Measurements from ENCODE around the gene AFF3. TPM values are rescaled to one million over a fixed set of nuclear protein-coding genes. Genes with fewer than 3 reads are reported as not detected.

The AFF3 gene
- total and polyA plus RNA-seq, 2 of the 13 experiments (the other 11 are each of a cell fraction or from before 2014, with no cell fraction given): not detected

DNA sequence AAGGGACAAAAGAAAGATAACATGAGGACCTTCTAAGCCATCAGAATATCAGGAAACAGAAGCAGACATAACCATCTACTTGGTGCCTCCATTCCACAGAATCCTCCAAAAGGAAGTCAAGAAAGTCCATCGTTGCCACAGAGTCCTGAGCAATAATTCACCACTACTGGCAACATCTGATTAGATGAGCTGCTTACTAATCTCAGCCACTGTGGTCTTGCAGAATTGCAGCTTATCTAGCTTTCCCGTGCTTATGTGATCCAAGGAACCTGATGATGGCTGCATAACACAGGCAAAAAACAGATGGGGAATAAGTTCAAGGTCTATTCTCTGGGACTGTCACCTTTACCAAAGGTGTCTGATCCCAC lies 278.5 kb downstream of the AFF3 start (continued):
- TF ChIP-seq, protein P1, sequence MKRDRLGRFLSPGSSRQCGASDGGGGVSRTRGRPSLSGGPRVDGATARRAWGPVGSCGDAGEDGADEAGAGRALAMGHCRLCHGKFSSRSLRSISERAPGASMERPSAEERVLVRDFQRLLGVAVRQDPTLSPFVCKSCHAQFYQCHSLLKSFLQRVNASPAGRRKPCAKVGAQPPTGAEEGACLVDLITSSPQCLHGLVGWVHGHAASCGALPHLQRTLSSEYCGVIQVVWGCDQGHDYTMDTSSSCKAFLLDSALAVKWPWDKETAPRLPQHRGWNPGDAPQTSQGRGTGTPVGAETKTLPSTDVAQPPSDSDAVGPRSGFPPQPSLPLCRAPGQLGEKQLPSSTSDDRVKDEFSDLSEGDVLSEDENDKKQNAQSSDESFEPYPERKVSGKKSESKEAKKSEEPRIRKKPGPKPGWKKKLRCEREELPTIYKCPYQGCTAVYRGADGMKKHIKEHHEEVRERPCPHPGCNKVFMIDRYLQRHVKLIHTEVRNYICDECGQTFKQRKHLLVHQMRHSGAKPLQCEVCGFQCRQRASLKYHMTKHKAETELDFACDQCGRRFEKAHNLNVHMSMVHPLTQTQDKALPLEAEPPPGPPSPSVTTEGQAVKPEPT (CRISPR knock-in tag; IDR thresholded peaks at IDR 0.05; ENCODE audit: low read depth): no peak
- no peak for TF ChIP-seq RXRA (CRISPR knock-in tag; IDR thresholded peaks at IDR 0.05)

DNA sequence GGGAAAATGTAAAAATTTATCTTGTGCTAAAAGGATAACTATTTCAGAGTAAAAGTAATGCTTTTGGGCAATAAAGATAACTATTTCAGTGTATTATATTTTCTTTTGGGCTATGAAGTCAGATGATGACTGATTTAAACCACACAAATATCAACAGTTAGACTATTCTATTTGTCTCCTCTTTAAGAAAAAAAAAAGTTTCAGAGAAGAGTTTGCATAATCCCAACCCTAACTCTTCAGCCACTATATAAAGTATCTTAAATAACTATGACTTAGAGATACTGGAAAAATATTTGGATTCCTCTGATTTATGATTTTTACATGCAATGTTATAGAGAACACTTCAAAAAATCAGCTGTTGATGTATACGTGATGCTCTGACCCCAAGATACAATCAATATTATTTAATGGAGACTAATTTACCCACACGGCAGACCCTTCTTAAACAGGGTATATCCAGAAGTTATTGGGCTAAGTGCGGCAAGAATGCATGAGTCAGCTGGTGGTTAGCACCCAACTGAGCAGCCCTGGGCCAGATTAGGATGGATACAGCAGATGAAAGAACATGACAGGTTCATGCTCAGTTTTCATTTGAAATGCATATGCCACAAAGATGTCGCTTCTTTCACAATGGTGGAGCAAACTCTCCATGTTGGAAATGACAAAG lies 279.0 kb downstream of the AFF3 start:
- BruUV-seq (replicated peaks): no TSS peak
- WGBS (ENCODE audit: low lambda C conversion rate): 22% methylated on average over 4 of the region's 4 CpGs
- Histone ChIP-seq H3K4me1 (ENCODE audit: insufficient read depth, low read length) (no peaks in the 10 kb centered on the region), H3K9me3 (ENCODE audit: low read length) (no peaks in the 10 kb centered on the region), H3K27me3 (ENCODE audit: control insufficient read depth in 1 of 2, insufficient read depth in 2 of 2, low read length in 2 of 2) (no peaks in the 10 kb centered on the region), H3K36me3 (replicated peaks in 1 of 2; ENCODE audit: control insufficient read depth in 1 of 2, insufficient read depth in 2 of 2, low read length in 2 of 2) (no peaks in the 10 kb centered on the region), H2AFZ (ENCODE audit: low read length) (no peak overlapping the region), H4K20me1 (ENCODE audit: insufficient read depth, low read length) (no peaks in the 10 kb centered on the region), H3K79me2 (ENCODE audit: insufficient read depth, low read length) (no peaks in the 10 kb centered on the region), H3K4me2 (ENCODE audit: low read depth, low read length) (no peak overlapping the region), H3K4me3 (replicated peaks in 1 of 3; ENCODE audit: insufficient read depth in 1 of 3, low read depth in 2 of 3, low read length in 3 of 3) (no peak overlapping the region), H3K9ac (ENCODE audit: insufficient read depth, low read depth, low read length) (no peak overlapping the region), H3K27ac (ENCODE audit: extremely low read length, insufficient read depth, low read length) (no peak overlapping the region)
- FAIRE-seq: no peak
- intact Hi-C loops (cut with micrococcal nuclease; ENCODE audit: unreplicated experiment): no loop called here
- ChIA-PET CTCF (ENCODE audit: low intra/inter-chr PET ratio, low total read pairs) (no interaction called here), POLR2A (no interaction called here)
- DNase-seq (ENCODE audit: low spot score): no peak
- in situ Hi-C loops (cut with HindIII; ENCODE audit: extremely low pct_ligation_motif_present, low pct_unique_long_range_greater_than_20kb): no loop called here
- no peak for ATAC-seq
- no peak for TF ChIP-seq MAZ (IDR thresholded peaks at IDR 0.05; ENCODE audit: borderline replicate concordance, low read depth, low read length)
- TF ChIP-seq MAZ (CRISPR knock-in tag; IDR thresholded peaks at IDR 0.05; ENCODE audit: low read depth): no peak
- TF ChIP-seq KAT8 (CRISPR knock-in tag; IDR thresholded peaks at IDR 0.05): no peak
- no peak for TF ChIP-seq ZSCAN12 (CRISPR knock-in tag; IDR thresholded peaks at IDR 0.05)
- TF ChIP-seq TBX3 (IDR thresholded peaks at IDR 0.05; ENCODE audit: borderline replicate concordance): no peak
- TF ChIP-seq ZNF564 (CRISPR knock-in tag; IDR thresholded peaks at IDR 0.05): no peak
- TF ChIP-seq HIVEP1 (CRISPR knock-in tag; IDR thresholded peaks at IDR 0.05): no peak
- TF ChIP-seq, protein P2, sequence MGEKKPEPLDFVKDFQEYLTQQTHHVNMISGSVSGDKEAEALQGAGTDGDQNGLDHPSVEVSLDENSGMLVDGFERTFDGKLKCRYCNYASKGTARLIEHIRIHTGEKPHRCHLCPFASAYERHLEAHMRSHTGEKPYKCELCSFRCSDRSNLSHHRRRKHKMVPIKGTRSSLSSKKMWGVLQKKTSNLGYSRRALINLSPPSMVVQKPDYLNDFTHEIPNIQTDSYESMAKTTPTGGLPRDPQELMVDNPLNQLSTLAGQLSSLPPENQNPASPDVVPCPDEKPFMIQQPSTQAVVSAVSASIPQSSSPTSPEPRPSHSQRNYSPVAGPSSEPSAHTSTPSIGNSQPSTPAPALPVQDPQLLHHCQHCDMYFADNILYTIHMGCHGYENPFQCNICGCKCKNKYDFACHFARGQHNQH (CRISPR knock-in tag; IDR thresholded peaks at IDR 0.05): no peak
- TF ChIP-seq REXO4 (CRISPR knock-in tag; IDR thresholded peaks at IDR 0.05; ENCODE audit: borderline replicate concordance): no peak
- TF ChIP-seq ZNF484 (CRISPR knock-in tag; IDR thresholded peaks at IDR 0.05; ENCODE audit: borderline replicate concordance, low read depth): no peak
- TF ChIP-seq ZNF263 (CRISPR knock-in tag; IDR thresholded peaks at IDR 0.05): no peak
- no peak for TF ChIP-seq FOXC1 (CRISPR knock-in tag; IDR thresholded peaks at IDR 0.05; ENCODE audit: borderline replicate concordance)
- TF ChIP-seq, protein P3, sequence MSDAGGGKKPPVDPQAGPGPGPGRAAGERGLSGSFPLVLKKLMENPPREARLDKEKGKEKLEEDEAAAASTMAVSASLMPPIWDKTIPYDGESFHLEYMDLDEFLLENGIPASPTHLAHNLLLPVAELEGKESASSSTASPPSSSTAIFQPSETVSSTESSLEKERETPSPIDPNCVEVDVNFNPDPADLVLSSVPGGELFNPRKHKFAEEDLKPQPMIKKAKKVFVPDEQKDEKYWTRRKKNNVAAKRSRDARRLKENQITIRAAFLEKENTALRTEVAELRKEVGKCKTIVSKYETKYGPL (CRISPR knock-in tag; IDR thresholded peaks at IDR 0.05): no peak
- TF ChIP-seq, protein P4, sequence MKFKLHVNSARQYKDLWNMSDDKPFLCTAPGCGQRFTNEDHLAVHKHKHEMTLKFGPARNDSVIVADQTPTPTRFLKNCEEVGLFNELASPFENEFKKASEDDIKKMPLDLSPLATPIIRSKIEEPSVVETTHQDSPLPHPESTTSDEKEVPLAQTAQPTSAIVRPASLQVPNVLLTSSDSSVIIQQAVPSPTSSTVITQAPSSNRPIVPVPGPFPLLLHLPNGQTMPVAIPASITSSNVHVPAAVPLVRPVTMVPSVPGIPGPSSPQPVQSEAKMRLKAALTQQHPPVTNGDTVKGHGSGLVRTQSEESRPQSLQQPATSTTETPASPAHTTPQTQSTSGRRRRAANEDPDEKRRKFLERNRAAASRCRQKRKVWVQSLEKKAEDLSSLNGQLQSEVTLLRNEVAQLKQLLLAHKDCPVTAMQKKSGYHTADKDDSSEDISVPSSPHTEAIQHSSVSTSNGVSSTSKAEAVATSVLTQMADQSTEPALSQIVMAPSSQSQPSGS (CRISPR knock-in tag; IDR thresholded peaks at IDR 0.05): no peak
- TF ChIP-seq SAP130 (CRISPR knock-in tag; IDR thresholded peaks at IDR 0.05; ENCODE audit: low read depth): no peak
- TF ChIP-seq, protein P5, sequence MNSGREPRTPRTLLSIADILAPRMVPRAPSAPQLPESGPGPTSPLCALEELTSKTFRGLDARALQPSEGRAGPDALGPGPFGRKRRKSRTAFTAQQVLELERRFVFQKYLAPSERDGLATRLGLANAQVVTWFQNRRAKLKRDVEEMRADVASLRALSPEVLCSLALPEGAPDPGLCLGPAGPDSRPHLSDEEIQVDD (CRISPR knock-in tag; IDR thresholded peaks at IDR 0.05; ENCODE audit: borderline replicate concordance): no peak
- no peak for TF ChIP-seq SMARCC2 (IDR thresholded peaks at IDR 0.05)

Data from HepG2 (cell line).